RKO (cell line): ENCODE measurements around the gene SLC44A3.
A peak's percentile ranks its signal among the peaks of the same experiment; 100 is the strongest.

Experiments used
- DNase-seq: peaks from one replicate; pipeline ENCODE4 v3.0.0-alpha.2; 2016; ENCODE audit warnings: low spot score

Gene SLC44A3

GRCh38 chr1:94873520-94874351, 53.6 kb downstream of the SLC44A3 start:
- no peak for DNase-seq

- no peak for DNase-seq
These were observed 54.3 kb downstream of the SLC44A3 start for GRCh38 chr1:94874423-94874822.

- no peak for DNase-seq
These were observed 55.6 kb downstream of the SLC44A3 start for GRCh38 chr1:94875794-94876193.

- peak; percentile 20 for DNase-seq
These were observed 56.2 kb downstream of the SLC44A3 start for GRCh38 chr1:94876362-94876761.

GRCh38 chr1:94878329-94878728, 58.2 kb downstream of the SLC44A3 start:
- DNase-seq = no peak

- no peak for DNase-seq
These were observed 63.5 kb downstream of the SLC44A3 start for GRCh38 chr1:94883691-94884090.

GRCh38 chr1:94884106-94884505, 63.9 kb downstream of the SLC44A3 start:
- no peak for DNase-seq

- DNase-seq = no peak
These were observed 64.3 kb downstream of the SLC44A3 start for GRCh38 chr1:94884507-94884906.

- no peak for DNase-seq
These were observed 66.2 kb downstream of the SLC44A3 start for GRCh38 chr1:94886361-94886760.

- no peak for DNase-seq
These were observed 66.9 kb downstream of the SLC44A3 start for GRCh38 chr1:94887106-94887505.

GRCh38 chr1:94887603-94888171, 67.5 kb downstream of the SLC44A3 start:
- no peak for DNase-seq

- no peak for DNase-seq
These were observed 68.0 kb downstream of the SLC44A3 start for GRCh38 chr1:94888201-94888600.

- DNase-seq = no peak
These were observed 72.6 kb downstream of the SLC44A3 start for GRCh38 chr1:94892604-94893254.

- no peak for DNase-seq
These were observed 74.5 kb downstream of the SLC44A3 start for GRCh38 chr1:94894630-94895029.

GRCh38 chr1:94895518-94895917, 75.4 kb downstream of the SLC44A3 start:
- no peak for DNase-seq

- DNase-seq = no peak
These were observed 78.6 kb downstream of the SLC44A3 start for GRCh38 chr1:94898491-94899385.

- no peak for DNase-seq
These were observed 79.6 kb downstream of the SLC44A3 start for GRCh38 chr1:94899756-94900155.

- DNase-seq = no peak
These were observed 81.7 kb downstream of the SLC44A3 start for GRCh38 chr1:94901841-94902240.

- DNase-seq = peak; percentile 59
These were observed 83.3 kb downstream of the SLC44A3 start for GRCh38 chr1:94903280-94904009.

- no peak for DNase-seq
These were observed 85.0 kb downstream of the SLC44A3 start for GRCh38 chr1:94905207-94905606.

GRCh38 chr1:94906382-94906781, 86.2 kb downstream of the SLC44A3 start:
- no peak for DNase-seq
